HG02970 (cell line): Measurements from ENCODE around the gene MGAT5.

ENCODE experiments used
- ATAC-seq: cut with Tn5 transposase; IDR thresholded peaks from one replicate; pipeline ENCODE4 v1.9.1; 2021; ENCODE audit warnings: mild to moderate bottlenecking, moderate library complexity, moderate number of reproducible peaks; ENCODE audit not compliant: unreplicated experiment, low FRiP score

The MGAT5 gene

GRCh38 chr2:134385195-134385594 is 131.3 kb downstream of the MGAT5 start:
- ATAC-seq = no peak

- no peak for ATAC-seq
Observed at GRCh38 chr2:134386310-134386709, 132.4 kb downstream of the MGAT5 start.

- ATAC-seq = no peak
Observed at GRCh38 chr2:134389381-134389780, 135.5 kb downstream of the MGAT5 start.

GRCh38 chr2:134391751-134392160 is 137.9 kb downstream of the MGAT5 start:
- no peak for ATAC-seq

- no peak for ATAC-seq
Observed at GRCh38 chr2:134392442-134393074, 138.7 kb downstream of the MGAT5 start.

GRCh38 chr2:134393075-134393461 is 139.2 kb downstream of the MGAT5 start:
- no peak for ATAC-seq

- no peak for ATAC-seq
Observed at GRCh38 chr2:134395779-134396178, 141.9 kb downstream of the MGAT5 start.

GRCh38 chr2:134396493-134396892 is 142.6 kb downstream of the MGAT5 start:
- ATAC-seq = no peak

GRCh38 chr2:134397146-134397896 is 143.4 kb downstream of the MGAT5 start:
- no peak for ATAC-seq

- no peak for ATAC-seq
Observed at GRCh38 chr2:134398300-134398699, 144.4 kb downstream of the MGAT5 start.

GRCh38 chr2:134399096-134399495 is 145.2 kb downstream of the MGAT5 start:
- ATAC-seq = no peak

- no peak for ATAC-seq
Observed at GRCh38 chr2:134401081-134401497, 147.2 kb downstream of the MGAT5 start.

- no peak for ATAC-seq
Observed at GRCh38 chr2:134401789-134402188, 147.9 kb downstream of the MGAT5 start.

GRCh38 chr2:134402410-134402809 is 148.5 kb downstream of the MGAT5 start:
- no peak for ATAC-seq

- no peak for ATAC-seq
Observed at GRCh38 chr2:134405611-134406081, 151.8 kb downstream of the MGAT5 start.

GRCh38 chr2:134406311-134406710 is 152.4 kb downstream of the MGAT5 start:
- no peak for ATAC-seq

GRCh38 chr2:134406736-134407135 is 152.9 kb downstream of the MGAT5 start:
- ATAC-seq = no peak

- ATAC-seq = no peak
Observed at GRCh38 chr2:134407154-134407890, 153.4 kb downstream of the MGAT5 start.

GRCh38 chr2:134408386-134408785 is 154.5 kb downstream of the MGAT5 start:
- ATAC-seq = no peak

- no peak for ATAC-seq
Observed at GRCh38 chr2:134408791-134409190, 154.9 kb downstream of the MGAT5 start.

GRCh38 chr2:134410006-134410405 is 156.1 kb downstream of the MGAT5 start:
- no peak for ATAC-seq
